ENCODE results near the gene PDGFC.

The PDGFC gene

DNA sequence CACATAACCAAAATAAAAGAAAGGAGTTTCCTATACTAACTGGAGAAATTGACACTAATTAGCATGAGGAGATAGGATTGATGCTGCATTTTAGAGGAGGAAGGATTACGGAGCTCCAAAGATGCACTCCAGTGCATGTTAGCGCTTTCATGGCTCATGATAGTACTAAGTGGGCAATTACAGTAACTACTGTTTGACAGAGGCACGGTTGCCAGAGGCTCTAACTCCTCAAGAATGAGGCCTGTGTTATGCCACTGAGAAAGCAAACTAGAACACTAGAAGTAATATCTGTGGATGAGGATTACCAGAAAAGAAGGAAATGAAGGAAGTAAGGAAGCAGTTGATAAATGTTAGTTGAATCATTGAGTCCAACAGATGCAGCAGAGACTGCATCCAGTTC is 19.6 kb upstream of the PDGFC start:
- Mint-ChIP-seq H3K9me3 (peaks cover 15 to 28% of the 10 kb centered on the region in 2 donors), H3K27me3 (no peaks in the 10 kb centered on the region), H3K4me3 (no peak overlapping the region), H3K4me1 (no peaks in the 10 kb centered on the region), H3K27ac (no peak overlapping the region)
- no peak for DNase-seq
- ATAC-seq = no peak

GRCh38 chr4:156983366-156983765 is 11.8 kb upstream of the PDGFC start:
- DNase-seq (no peak), ATAC-seq (no peak)
- Mint-ChIP-seq H3K9me3 (peaks cover under 1 to 6% of the 10 kb centered on the region in 2 donors), H3K4me1 (no peaks in the 10 kb centered on the region), H3K27me3 (no peaks in the 10 kb centered on the region), H3K4me3 (no peak overlapping the region), H3K27ac (no peak overlapping the region)

DNA sequence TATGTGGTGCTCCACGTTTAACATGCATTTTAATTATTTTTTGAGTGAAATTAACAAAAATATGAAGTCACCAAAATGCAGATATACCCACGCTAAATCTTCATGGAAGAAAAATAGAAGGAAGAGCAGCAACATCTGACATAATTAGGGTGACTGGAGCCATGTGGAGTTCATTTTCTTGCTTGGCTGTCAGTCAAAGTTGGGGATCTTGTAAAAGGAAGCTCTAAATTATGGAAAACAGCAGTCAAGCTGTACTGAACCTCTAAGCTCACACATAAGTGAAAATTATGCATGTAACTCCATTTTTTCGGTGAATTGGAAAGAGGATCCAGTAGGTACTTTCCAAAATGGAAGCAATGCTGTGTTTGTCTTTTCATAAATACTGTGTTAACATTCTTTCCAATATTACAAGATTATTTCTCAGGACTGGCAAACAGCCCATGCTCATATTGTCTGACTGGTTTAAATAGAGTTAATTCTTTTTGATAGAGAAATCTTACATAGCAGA is 9.7 kb upstream of the PDGFC start:
- no peaks in the 10 kb centered on the region for H3K4me1 Mint-ChIP-seq
- H3K27ac Mint-ChIP-seq = no peak overlapping the region
- H3K9me3 Mint-ChIP-seq = peaks cover 0 to 5% of the 10 kb centered on the region in 2 donors
- no peak for ATAC-seq
- DNase-seq = no peak
- no peak overlapping the region for H3K4me3 Mint-ChIP-seq
- no peaks in the 10 kb centered on the region for H3K27me3 Mint-ChIP-seq

DNA sequence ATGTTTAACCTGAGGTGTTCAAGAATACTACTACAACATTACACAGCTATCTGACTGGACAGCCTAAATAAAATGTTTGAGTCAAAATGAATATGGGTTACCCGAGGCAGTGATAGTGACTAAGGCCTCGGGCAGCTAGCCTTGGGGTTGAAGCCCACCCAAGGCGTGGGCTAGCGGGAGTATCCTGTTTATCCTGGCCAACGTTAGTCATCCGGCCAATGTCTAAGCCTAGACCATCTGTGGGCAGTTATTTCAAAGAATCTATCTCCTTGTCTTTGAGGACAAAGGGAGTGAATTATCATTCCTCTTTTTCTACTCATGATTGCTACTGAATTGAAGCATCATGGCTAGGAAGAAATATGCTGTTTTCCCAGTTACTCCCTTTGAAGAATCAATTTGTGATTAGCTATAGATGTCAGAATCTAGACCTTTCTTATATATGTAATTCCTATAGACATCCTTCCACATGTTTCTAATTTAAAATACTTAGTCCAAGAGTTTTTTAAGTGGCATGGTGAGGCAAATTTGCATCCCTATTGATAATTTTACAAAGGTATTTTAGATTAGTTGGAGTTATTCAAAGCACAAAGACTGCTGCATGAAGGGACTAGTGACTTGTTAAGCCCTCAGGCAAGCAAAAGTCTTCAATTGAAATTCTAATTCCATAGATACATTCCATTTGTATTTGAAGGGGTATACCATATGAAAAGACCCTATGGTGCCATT is 6.0 kb upstream of the PDGFC start:
- Mint-ChIP-seq H3K4me1 (no peaks in the 10 kb centered on the region), H3K27me3 (peaks cover 17% of the 10 kb centered on the region), H3K9me3 (no peaks in the 10 kb centered on the region), H3K27ac (no peak overlapping the region), H3K4me3 (no peak overlapping the region)
- DNase-seq (no peak), ATAC-seq (no peak)

DNA sequence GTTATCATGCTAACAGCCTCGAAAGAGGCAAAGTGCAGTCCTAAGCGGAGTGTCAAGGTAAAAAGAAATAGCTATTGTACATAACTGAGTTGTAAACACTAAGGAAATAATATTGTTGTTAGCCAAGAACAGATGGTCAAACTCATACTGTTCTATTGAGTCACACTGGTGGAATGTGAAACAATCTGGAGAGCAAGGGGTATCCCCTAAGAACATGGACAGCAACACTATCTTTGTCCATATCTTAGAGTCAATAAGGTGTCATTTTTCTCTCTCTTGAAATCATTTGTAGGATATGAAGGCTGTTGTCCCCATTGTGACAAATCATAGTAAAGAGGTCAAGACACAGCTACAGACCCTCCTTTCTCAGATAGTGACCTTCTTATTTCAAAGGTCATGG is 4.5 kb upstream of the PDGFC start:
- no peak for ATAC-seq
- H3K27me3 Mint-ChIP-seq = peaks cover 25% of the 10 kb centered on the region
- no peak overlapping the region for H3K27ac Mint-ChIP-seq
- DNase-seq = no peak
- no peaks in the 10 kb centered on the region for H3K9me3 Mint-ChIP-seq
- H3K4me1 Mint-ChIP-seq = peaks cover under 1% of the 10 kb centered on the region
- H3K4me3 Mint-ChIP-seq = no peak overlapping the region

- no peaks in the 10 kb centered on the region for H3K9me3 Mint-ChIP-seq
- H3K4me1 Mint-ChIP-seq = peaks cover 5% of the 10 kb centered on the region
- DNase-seq (no peak), ATAC-seq (no peak)
- H3K27ac Mint-ChIP-seq = no peak overlapping the region
- no peak overlapping the region for H3K4me3 Mint-ChIP-seq
- H3K27me3 Mint-ChIP-seq = peaks cover 29% of the 10 kb centered on the region
These were observed 4.1 kb upstream of the PDGFC start for GRCh38 chr4:156975686-156976085.

DNA sequence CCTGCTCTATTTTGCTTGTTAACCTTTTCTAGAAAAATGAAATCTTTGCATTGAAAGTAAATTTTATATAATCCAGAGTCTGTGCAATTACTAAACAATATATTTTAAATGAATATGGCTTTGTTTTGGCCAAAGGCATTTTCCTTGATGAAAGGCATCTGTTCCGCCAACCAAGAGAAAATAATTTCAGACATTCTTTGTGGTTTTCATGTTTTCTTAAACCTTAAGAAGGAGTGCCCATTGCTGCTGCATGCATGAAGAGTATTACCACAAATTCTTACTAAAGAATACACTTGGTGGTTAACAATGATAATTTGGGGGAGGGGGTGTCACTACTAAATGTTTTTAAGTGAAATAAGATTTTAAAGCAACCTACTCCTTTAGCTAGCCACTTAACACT is 2.7 kb upstream of the PDGFC start:
- no peak for DNase-seq
- Mint-ChIP-seq H3K4me1 (peaks cover 8% of the 10 kb centered on the region), H3K9me3 (no peaks in the 10 kb centered on the region), H3K27ac (no peak overlapping the region), H3K27me3 (peaks cover 44% of the 10 kb centered on the region), H3K4me3 (no peak overlapping the region)
- no peak for ATAC-seq

DNA sequence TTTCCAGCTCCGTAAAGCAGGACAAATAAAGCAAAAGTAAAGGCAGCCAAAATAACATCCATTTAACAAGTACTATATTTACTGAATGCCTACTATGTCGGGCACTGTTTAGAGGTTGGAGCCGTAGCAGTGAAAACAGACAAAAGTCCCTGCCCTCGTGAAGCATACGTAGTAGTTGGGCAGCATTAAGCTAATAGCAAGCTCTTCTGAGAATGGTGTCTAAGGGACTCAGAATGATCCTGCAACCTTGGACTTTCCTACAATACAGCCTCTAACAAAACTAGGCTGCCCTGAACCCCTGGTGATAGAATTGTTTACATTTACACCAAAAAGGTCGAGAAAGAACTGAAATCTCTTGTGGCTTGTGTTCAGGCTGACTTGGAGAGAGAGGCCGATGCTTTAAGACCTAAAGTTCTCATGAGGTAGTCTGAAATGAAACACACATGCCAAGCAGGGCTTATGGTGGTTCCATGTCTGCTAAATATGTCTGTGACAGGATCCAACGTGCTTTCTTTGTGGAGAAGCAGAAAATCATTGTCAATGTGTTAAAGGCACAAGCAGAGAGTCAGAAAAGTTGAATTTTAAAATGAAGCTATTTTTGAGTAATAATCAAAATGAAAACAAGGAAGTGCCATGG is 898 bp upstream of the PDGFC start:
- ATAC-seq (peak; percentile 19), DNase-seq (no peak)
- Mint-ChIP-seq H3K27ac (no peak overlapping the region), H3K27me3 (peaks cover 61% of the 10 kb centered on the region), H3K4me1 (peaks cover 8% of the 10 kb centered on the region), H3K9me3 (peaks cover 0 to 6% of the 10 kb centered on the region in 2 donors), H3K4me3 (peak overlapping the region in 1 of 2 donors; percentile 41)

DNA sequence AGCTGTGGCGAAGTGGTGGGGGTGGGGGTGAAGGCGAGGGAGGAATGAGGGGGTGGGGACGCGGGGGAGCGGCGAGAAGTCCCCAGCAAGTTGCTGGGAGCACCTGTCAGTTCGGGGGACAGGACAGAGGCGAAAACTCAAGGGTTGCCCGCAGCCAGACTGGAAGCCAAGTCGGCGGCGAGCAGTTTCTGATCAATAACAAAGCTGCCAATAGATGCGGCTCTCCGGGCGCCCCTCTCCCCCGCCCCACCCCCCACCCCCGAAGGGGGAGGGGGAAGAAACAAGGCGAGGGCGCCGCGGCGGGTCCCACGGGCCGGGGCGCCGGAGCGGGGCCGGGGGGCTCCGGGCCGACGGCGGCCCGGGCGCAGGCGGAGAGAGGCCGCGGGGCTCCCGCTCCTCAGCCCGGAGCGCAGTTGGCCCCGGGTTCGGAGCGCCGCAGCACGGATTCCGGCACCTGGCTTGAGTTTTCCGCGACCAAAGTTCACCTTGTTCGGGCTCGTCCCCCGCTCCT is 379 bp downstream of the PDGFC start:
- ATAC-seq (peak; percentile 47), DNase-seq (peak in 1 of 2 donors; percentile 5)
- Mint-ChIP-seq H3K4me1 (peaks cover 8% of the 10 kb centered on the region), H3K27ac (no peak overlapping the region), H3K9me3 (peaks cover 0 to 6% of the 10 kb centered on the region in 2 donors), H3K4me3 (peak overlapping the region; percentile 65 to 69), H3K27me3 (peaks cover 64% of the 10 kb centered on the region)

GRCh38 chr4:156970501-156971164 is 966 bp downstream of the PDGFC start:
- ATAC-seq (peak; percentile 23), DNase-seq (no peak)
- Mint-ChIP-seq H3K27me3 (peaks cover 64% of the 10 kb centered on the region), H3K4me3 (peak overlapping the region; percentile 65 to 69), H3K27ac (no peak overlapping the region), H3K4me1 (peaks cover 8% of the 10 kb centered on the region), H3K9me3 (peaks cover 0 to 6% of the 10 kb centered on the region in 2 donors)

DNA sequence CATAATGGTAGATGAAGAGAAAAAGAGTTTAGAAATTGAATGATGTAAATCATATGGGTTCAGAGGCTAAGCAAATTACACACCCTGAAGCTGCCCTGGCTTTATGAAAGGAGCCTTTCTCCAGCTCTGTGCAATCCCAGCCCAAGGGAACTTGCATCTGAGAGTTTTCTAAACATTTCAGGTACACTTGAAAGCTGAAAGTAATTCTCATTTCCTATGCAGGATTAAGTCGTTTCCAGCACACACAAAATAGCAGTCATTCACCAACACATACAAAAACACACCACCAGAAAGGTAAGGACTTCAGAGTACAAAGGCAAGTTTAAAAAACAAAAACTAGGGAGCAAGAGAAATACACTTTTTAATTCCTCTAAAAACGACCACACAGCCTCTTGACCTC is 1.7 kb downstream of the PDGFC start:
- no peak overlapping the region for H3K4me3 Mint-ChIP-seq
- H3K9me3 Mint-ChIP-seq = peaks cover 0 to 6% of the 10 kb centered on the region in 2 donors
- H3K27ac Mint-ChIP-seq = no peak overlapping the region
- peaks cover 64% of the 10 kb centered on the region for H3K27me3 Mint-ChIP-seq
- ATAC-seq (no peak), DNase-seq (no peak)
- H3K4me1 Mint-ChIP-seq = peaks cover 8% of the 10 kb centered on the region

GRCh38 chr4:156969101-156969500 is 2.5 kb downstream of the PDGFC start:
- ATAC-seq (no peak), DNase-seq (no peak)
- Mint-ChIP-seq H3K27ac (no peak overlapping the region), H3K9me3 (peaks cover 0 to 6% of the 10 kb centered on the region in 2 donors), H3K4me3 (no peak overlapping the region), H3K27me3 (peaks cover 62% of the 10 kb centered on the region), H3K4me1 (peaks cover 8% of the 10 kb centered on the region)

DNA sequence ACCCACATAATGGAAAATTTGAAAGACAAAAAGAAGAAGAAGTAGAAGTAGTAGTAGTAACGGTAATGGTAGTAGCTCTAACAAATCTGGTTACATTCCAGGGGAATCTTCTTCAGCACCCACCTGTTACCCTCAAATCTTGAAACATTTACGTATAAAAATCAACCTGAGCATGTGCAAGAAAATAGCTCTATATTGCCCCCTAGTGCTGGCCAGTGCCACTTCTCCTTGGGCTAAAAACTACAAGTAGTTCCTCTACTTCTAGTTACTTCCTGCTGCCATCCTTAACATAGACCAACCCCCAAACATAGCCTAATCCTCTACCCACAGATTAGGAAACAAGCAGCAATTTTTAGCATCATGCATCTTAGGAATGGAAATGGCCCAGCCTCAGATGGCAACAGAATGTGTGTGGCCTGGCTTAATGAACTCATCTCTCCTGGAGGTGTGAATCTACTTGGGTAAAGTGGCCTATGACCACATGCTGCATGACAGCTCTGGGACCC is 3.1 kb downstream of the PDGFC start:
- Mint-ChIP-seq H3K4me1 (peaks cover 8% of the 10 kb centered on the region), H3K27ac (no peak overlapping the region), H3K9me3 (peaks cover 0 to 6% of the 10 kb centered on the region in 2 donors), H3K4me3 (no peak overlapping the region), H3K27me3 (peaks cover 57% of the 10 kb centered on the region)
- no peak for ATAC-seq
- DNase-seq = peak; percentile 11 to 14

GRCh38 chr4:156966836-156967235 is 4.8 kb downstream of the PDGFC start:
- Mint-ChIP-seq H3K27me3 (peaks cover 41% of the 10 kb centered on the region), H3K4me1 (peaks cover 8% of the 10 kb centered on the region), H3K4me3 (no peak overlapping the region)

DNA sequence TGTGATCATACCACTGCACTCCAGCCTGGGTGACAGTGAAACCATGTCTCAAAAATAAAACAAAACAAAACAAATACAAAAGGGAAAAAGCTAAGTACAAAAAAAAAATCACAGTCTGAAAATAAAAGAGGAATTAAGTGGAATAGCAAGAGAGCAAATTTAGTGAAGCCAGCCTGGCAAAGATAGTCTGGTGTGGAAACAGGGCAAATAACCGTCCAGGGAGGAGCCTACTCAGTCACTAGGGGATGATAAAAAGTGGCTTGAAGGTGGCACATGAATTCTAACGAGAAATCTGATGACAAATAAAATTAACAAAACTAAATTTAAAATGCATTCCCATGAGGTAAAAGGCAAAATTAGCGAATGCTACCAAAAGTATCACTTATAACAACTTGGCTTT is 8.2 kb downstream of the PDGFC start:
- ATAC-seq (no peak), DNase-seq (no peak)
- no peak overlapping the region for H3K27ac Mint-ChIP-seq
- H3K4me3 Mint-ChIP-seq = no peak overlapping the region
- H3K4me1 Mint-ChIP-seq = no peaks in the 10 kb centered on the region
- peaks cover 13% of the 10 kb centered on the region for H3K27me3 Mint-ChIP-seq
- H3K9me3 Mint-ChIP-seq = no peaks in the 10 kb centered on the region

More at GRCh38 chr4:156966836-156967235, 4.8 kb downstream of the PDGFC start:
- no peak for ATAC-seq
- no peak for DNase-seq
- Mint-ChIP-seq H3K27ac (no peak overlapping the region), H3K9me3 (peaks cover 0 to 6% of the 10 kb centered on the region in 2 donors)

All from stimulated activated naive CD8-positive, alpha-beta T cell treated with anti-CD3 and anti-CD28 coated beads, Interleukin-15, amount 100 ng/mL, for 72 hours (primary cell).